K562 (cell line): ENCODE data around the gene GNL3. TPM values are rescaled to one million over a fixed set of nuclear protein-coding genes. Genes with fewer than 3 reads are reported as not detected.

Experiments used
- ATAC-seq: fragments of 200-7000 bp; cut with Tn5 transposase; 3 replicates; pipeline ENCODE4 v1.9.1; 2020; ENCODE audit warnings: moderate library complexity
- BruUV-seq: library from RNA; stranded (reverse); fragments of 400-500 nt; replicated peaks from 2 replicates; lab custom pipeline; 2021; lab: Mats Ljungman, UMichigan
- CTCF ChIA-PET: fragments of 300-600 bp; formaldehyde crosslinking; extraction: SDS; loops from one replicate; lab custom pipeline; 2021; ENCODE audit warnings: low intra/inter-chr PET ratio; lab: Yijun Ruan, JAX
- POLR2A ChIA-PET: fragments of 300-600, 350-650 bp; sonication (Branson Sonifier 250); formaldehyde crosslinking; extraction: SDS; loops from one replicate; lab custom pipeline; 2021; ENCODE audit warnings: antibody characterized with exemption, inconsistent platforms; lab: Yijun Ruan, JAX
- DNase-seq, 4 experiments: peaks; one replicate each; pipeline versions ENCODE4 v3.0.0 to v3.0.0-alpha.2; 2011 to 2018; ENCODE audit warnings: low spot score in 3 of 4, mixed read lengths in 3 of 4; ENCODE audit errors: extremely low read depth in 1 of 4
- FAIRE-seq: peaks from 2 replicates; lab custom pipeline; 2011; peaks lifted over from hg19 to GRCh38; lab: Jason Lieb, UNC
- H2AFZ ChIP-seq: 2 replicates; pipeline ENCODE4 v1.6.0; 2011; ENCODE audit warnings: low read depth, low read length, control low read depth, inconsistent platforms
- H3K27ac ChIP-seq: fragments of 200-600 bp; 3 replicates; pipeline ENCODE4 v1.8.0; 2011; ENCODE audit warnings: low read depth, mild to moderate bottlenecking, control low read depth, inconsistent platforms, low read length, moderate library complexity, mixed read lengths; ENCODE audit errors: extremely low read depth
- H3K27me3 ChIP-seq, 2 experiments: fragments of 300-600 bp in 1 of 2; 2 replicates in 1 of 2; 3 replicates in 1 of 2; pipeline versions ENCODE4 v1.6.0 to v1.8.0; 2011; ENCODE audit warnings: inconsistent platforms in 2 of 2, low read length in 2 of 2, mild to moderate bottlenecking in 1 of 2, mixed read lengths in 1 of 2, moderate library complexity in 1 of 2; ENCODE audit not compliant: control insufficient read depth in 2 of 2, insufficient read depth in 2 of 2
- H3K36me3 ChIP-seq: fragments of 300-600 bp; 3 replicates; pipeline ENCODE4 v1.8.0; 2011; ENCODE audit warnings: mild to moderate bottlenecking, low read length, inconsistent platforms; ENCODE audit not compliant: control insufficient read depth, insufficient read depth
- H3K4me1 ChIP-seq, 2 experiments: fragments of 200-600 bp in 1 of 2; replicated peaks in 1 of 2; 2 replicates in 1 of 2; 3 replicates in 1 of 2; pipeline versions ENCODE4 v1.5.1 to v1.8.0; 2011; ENCODE audit warnings: inconsistent platforms in 2 of 2, low read length in 2 of 2, mild to moderate bottlenecking in 1 of 2, mixed read lengths in 1 of 2, moderate library complexity in 1 of 2; ENCODE audit not compliant: control insufficient read depth in 2 of 2, insufficient read depth in 2 of 2
- H3K4me2 ChIP-seq: 2 replicates; pipeline ENCODE4 v1.6.1; 2011; ENCODE audit warnings: low read length, control low read depth, inconsistent platforms, mixed read lengths; ENCODE audit not compliant: insufficient read depth
- H3K4me3 ChIP-seq: fragments of 200-600 bp; sonication (generic), shearing (Covaris generic); 2 replicates; pipeline ENCODE4 v1.5.1; 2016; ENCODE audit warnings: control low read depth, inconsistent platforms
- H3K79me2 ChIP-seq: fragments of 200-600 bp; 3 replicates; pipeline ENCODE4 v1.8.0; 2011; ENCODE audit warnings: low read length, inconsistent platforms; ENCODE audit not compliant: control insufficient read depth, insufficient read depth
- H3K9ac ChIP-seq, 2 experiments: 2 replicates each; pipeline versions ENCODE4 v1.6.0 to v1.6.1; 2011; ENCODE audit warnings: low read depth in 2 of 2, low read length in 2 of 2, control low read depth in 1 of 2, inconsistent platforms in 1 of 2, mild to moderate bottlenecking in 1 of 2, mixed read lengths in 1 of 2; ENCODE audit not compliant: insufficient read depth in 1 of 2
- H3K9me1 ChIP-seq: one replicate; pipeline ENCODE4 v1.6.0; 2011; ENCODE audit warnings: inconsistent platforms, mild to moderate bottlenecking, low read length, moderate library complexity; ENCODE audit not compliant: control insufficient read depth, insufficient read depth
- H3K9me3 ChIP-seq: replicated peaks from 2 replicates; pipeline ENCODE4 v1.5.1; 2011; ENCODE audit warnings: low read depth, low read length, inconsistent platforms; ENCODE audit not compliant: control insufficient read depth, insufficient read depth
- H4K20me1 ChIP-seq: replicated peaks from 2 replicates; pipeline ENCODE4 v1.6.1; 2011; ENCODE audit warnings: low read length, inconsistent platforms, mixed read lengths; ENCODE audit not compliant: control insufficient read depth, insufficient read depth
- CHCHD3 ChIP-seq: fragments of 250-450 bp; sonication (Bioruptor Pico); IDR thresholded peaks from 2 replicates; pipeline ENCODE4 v2.1.2; 2022; ENCODE audit warnings: mild to moderate bottlenecking
- MECOM ChIP-seq: fragments of 250-450 bp; sonication (Bioruptor Pico); IDR thresholded peaks from 2 replicates; pipeline ENCODE4 v1.8.0; 2022; ENCODE audit warnings: inconsistent platforms
- NFE2 ChIP-seq: IDR thresholded peaks from 2 replicates; pipeline ENCODE4 v1.6.1; 2014; ENCODE audit warnings: antibody characterized with exemption, low read depth
- PHTF2 ChIP-seq: fragments of 250-450 bp; sonication (Bioruptor Pico); IDR thresholded peaks from 2 replicates; pipeline ENCODE4 v1.5.0; 2021; ENCODE audit warnings: mild to moderate bottlenecking
- RBM14 ChIP-seq: fragments of 200-400 bp; formaldehyde crosslinking; IDR thresholded peaks from 2 replicates; pipeline ENCODE4 v1.6.1; 2018; ENCODE audit warnings: low read depth, mild to moderate bottlenecking, low read length, moderate library complexity, borderline replicate concordance; ENCODE audit not compliant: insufficient read depth
- TBP ChIP-seq: optimal IDR thresholded peaks from 2 replicates; pipeline ENCODE3; 2011; ENCODE audit warnings: low read depth, low read length, improper control_type of control experiment
- ZNF347 ChIP-seq: fragments of 450-650 bp; formaldehyde crosslinking; IDR thresholded peaks from 2 replicates; pipeline ENCODE4 v1.4.0; 2020; ENCODE audit warnings: low read depth, mild to moderate bottlenecking, moderate library complexity
- WGBS: fragments of 100-300 bp; shearing (Covaris generic); methylation state at CpG from one replicate; pipeline ENCODE4 v1.1.6; 2016; ENCODE audit warnings: low coverage, mixed read lengths; ENCODE audit not compliant: insufficient coverage; ENCODE audit errors: missing lambda C conversion rate; 5-methylcytosine and 5-hydroxymethylcytosine counted together
- in situ Hi-C: fragments of 300-500 bp; cut with MboI; formaldehyde crosslinking; loops from 4 replicates; pipeline ENCODE4 v1.15.0; 2018; ENCODE audit warnings: inconsistent platforms, mixed read lengths
- intact Hi-C: fragments of 100-400 bp; cut with micrococcal nuclease; formaldehyde crosslinking; loops from 2 replicates; pipeline ENCODE4 v1.14.2; 2022
- polyA plus RNA-seq, 8 experiments: library from polyadenylated mRNA; depleted of rRNA in 4 of 8; stranded (reverse) in 5 of 8; unstranded in 3 of 8; fragments of >200 nt; fragmentation: Nextera tagmentation in 2 of 8; fragmentation: Illumina TruSeq in 1 of 8; extraction: Ambion mirVana in 2 of 8; extraction: Trizol in 1 of 8; gene quantifications; 2 replicates each; pipeline versions ENCODE4 v1.2.1 to v1.2.3, GENCODE V29; 2011 to 2014; ENCODE audit warnings: inconsistent platforms in 1 of 8, missing spikeins in 1 of 8
- total RNA-seq, 7 experiments: library from RNA; depleted of rRNA in 6 of 7; stranded (reverse); fragments of >200 nt in 6 of 7; fragmentation: Illumina TruSeq in 2 of 7; extraction: Trizol in 2 of 7; gene quantifications; 2 replicates each; pipeline versions ENCODE4 v1.2.1 to v1.2.3, GENCODE V29; 2011 to 2021; ENCODE audit warnings: low replicate concordance in 1 of 7
- TF ChIP-seq, protein P1 (sequence below): sonication (generic); formaldehyde crosslinking; IDR thresholded peaks from 2 replicates; pipeline ENCODE4 v1.8.0; 2022; ENCODE audit warnings: missing genetic modification reagents, mild to moderate bottlenecking, borderline replicate concordance
- TF ChIP-seq, protein P2 (sequence below): fragments of 450-650 bp; formaldehyde crosslinking; IDR thresholded peaks from 2 replicates; pipeline ENCODE4 v1.4.0; 2020; ENCODE audit warnings: mild to moderate bottlenecking, mixed read lengths

GNL3 gene
- total and polyA plus RNA-seq, 9 of the 15 experiments (the other 6 are each of a cell fraction or from before 2014, with no cell fraction given): 132 to 313 (median 220) TPM

DNA sequence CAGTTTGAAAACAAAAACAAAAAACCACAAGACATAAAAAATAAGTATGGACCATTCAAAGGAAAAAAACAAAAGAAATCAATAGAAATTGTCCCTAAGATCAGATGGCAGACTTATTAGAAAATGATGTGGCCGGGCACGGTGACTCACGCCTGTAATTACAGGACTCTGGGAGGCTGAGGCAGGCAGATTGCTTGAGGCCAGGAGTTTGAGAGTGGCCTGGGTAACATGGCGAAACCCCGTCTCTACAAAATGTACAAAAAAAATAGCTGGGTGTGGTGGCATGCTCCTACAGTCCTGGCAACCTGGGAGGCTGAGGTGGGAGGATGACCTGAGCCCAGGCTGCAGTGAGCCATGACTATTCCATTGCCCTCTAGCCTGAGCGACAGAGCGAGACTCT is 36.7 kb downstream of the GNL3 start:
- in situ Hi-C loops: no loop called here
- BruUV-seq: no TSS peak
- 88% methylated on average over 4 of the region's 7 CpGs for WGBS
- POLR2A ChIA-PET: no interaction called here
- Histone ChIP-seq H3K9me1 (no peaks in the 10 kb centered on the region), H4K20me1 (no peaks in the 10 kb centered on the region), H3K27ac (no peak overlapping the region), H3K9ac (no peak overlapping the region), H3K27me3 (no peaks in the 10 kb centered on the region), H3K4me1 (no peaks in the 10 kb centered on the region), H3K79me2 (no peaks in the 10 kb centered on the region), H3K9me3 (no peaks in the 10 kb centered on the region), H3K36me3 (no peaks in the 10 kb centered on the region), H2AFZ (no peak overlapping the region), H3K4me3 (no peak overlapping the region), H3K4me2 (no peak overlapping the region)
- ATAC-seq (no peak), DNase-seq (no peak), FAIRE-seq (no peak)
- CTCF ChIA-PET: no interaction called here
- intact Hi-C loops: no loop called here
- TF ChIP-seq CHCHD3: no peak
- no peak for TF ChIP-seq RBM14

DNA sequence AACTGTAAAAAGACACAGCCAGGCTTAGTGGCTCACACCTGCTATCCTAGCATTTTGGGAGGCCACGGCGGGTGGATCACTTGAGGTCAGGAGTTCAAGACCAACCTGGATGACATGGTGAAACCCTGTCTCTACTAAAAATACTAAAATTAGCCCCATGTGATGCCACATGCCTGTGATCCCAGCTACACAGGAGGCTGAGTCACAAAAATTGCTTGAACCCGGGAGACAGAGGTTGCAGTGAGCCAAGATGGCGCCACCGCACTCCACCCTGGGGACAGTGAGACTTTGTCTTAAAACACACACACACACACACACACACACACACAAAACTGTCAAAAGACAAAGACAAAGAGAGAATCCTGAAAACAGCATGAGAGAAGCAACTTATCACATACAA is 38.1 kb downstream of the GNL3 start:
- DNase-seq (no peak), FAIRE-seq (no peak), ATAC-seq (no peak)
- no TSS peak for BruUV-seq
- H3K27me3 ChIP-seq: no peaks in the 10 kb centered on the region
- no peaks in the 10 kb centered on the region for H3K79me2 ChIP-seq
- no peaks in the 10 kb centered on the region; the same call in 1 of the 2 replicates for H3K9me3 ChIP-seq
- H3K9me1 ChIP-seq: no peaks in the 10 kb centered on the region
- no peaks in the 10 kb centered on the region for H4K20me1 ChIP-seq
- POLR2A ChIA-PET: no interaction called here
- H3K4me3 ChIP-seq: no peak overlapping the region
- CTCF ChIA-PET: no interaction called here
- no peak overlapping the region for H3K9ac ChIP-seq
- H3K36me3 ChIP-seq: no peaks in the 10 kb centered on the region
- no peaks in the 10 kb centered on the region for H3K4me1 ChIP-seq
- no peak overlapping the region for H2AFZ ChIP-seq
- in situ Hi-C loops: no loop called here
- WGBS: 74% methylated on average over 4 of the region's 5 CpGs
- no peak overlapping the region for H3K27ac ChIP-seq
- intact Hi-C loops: no loop called here
- no peak overlapping the region for H3K4me2 ChIP-seq
- TF ChIP-seq, protein P1, sequence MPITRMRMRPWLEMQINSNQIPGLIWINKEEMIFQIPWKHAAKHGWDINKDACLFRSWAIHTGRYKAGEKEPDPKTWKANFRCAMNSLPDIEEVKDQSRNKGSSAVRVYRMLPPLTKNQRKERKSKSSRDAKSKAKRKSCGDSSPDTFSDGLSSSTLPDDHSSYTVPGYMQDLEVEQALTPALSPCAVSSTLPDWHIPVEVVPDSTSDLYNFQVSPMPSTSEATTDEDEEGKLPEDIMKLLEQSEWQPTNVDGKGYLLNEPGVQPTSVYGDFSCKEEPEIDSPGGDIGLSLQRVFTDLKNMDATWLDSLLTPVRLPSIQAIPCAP (CRISPR knock-in tag): no peak
- TF ChIP-seq NFE2 (no peak), TBP (no peak), MECOM (CRISPR knock-in tag) (no peak), ZNF347 (CRISPR knock-in tag) (no peak), PHTF2 (CRISPR knock-in tag) (no peak)
- TF ChIP-seq, protein P2, sequence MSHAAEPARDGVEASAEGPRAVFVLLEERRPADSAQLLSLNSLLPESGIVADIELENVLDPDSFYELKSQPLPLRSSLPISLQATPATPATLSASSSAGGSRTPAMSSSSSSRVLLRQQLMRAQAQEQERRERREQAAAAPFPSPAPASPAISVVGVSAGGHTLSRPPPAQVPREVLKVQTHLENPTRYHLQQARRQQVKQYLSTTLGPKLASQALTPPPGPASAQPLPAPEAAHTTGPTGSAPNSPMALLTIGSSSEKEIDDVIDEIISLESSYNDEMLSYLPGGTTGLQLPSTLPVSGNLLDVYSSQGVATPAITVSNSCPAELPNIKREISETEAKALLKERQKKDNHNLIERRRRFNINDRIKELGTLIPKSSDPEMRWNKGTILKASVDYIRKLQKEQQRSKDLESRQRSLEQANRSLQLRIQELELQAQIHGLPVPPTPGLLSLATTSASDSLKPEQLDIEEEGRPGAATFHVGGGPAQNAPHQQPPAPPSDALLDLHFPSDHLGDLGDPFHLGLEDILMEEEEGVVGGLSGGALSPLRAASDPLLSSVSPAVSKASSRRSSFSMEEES (CRISPR knock-in tag): no peak
